WTC11 (cell line): ENCODE data around the gene PAPOLA. TPM values are rescaled to one million over a fixed set of nuclear protein-coding genes. Genes with fewer than 3 reads are reported as not detected.

Source experiments
- ATAC-seq: fragments of 200-7000 bp; cut with Tn5 transposase; 2 replicates; pipeline ENCODE4 v1.10.0; 2021; ENCODE audit warnings: mild to moderate bottlenecking, moderate library complexity
- CTCF ChIA-PET: fragments of 300-600 bp; sonication (Branson Sonifier 250); formaldehyde crosslinking; loops from one replicate; lab custom pipeline; 2021; ENCODE audit warnings: antibody characterized with exemption; lab: Charles Lee
- POLR2A ChIA-PET: fragments of 350-600 bp; sonication (Branson Sonifier 250); formaldehyde crosslinking; loops from one replicate; lab custom pipeline; 2021; ENCODE audit warnings: antibody characterized with exemption; lab: Charles Lee
- DNase-seq: peaks from one replicate; pipeline ENCODE4 v3.0.0; 2021; ENCODE audit warnings: low spot score
- H3K27ac Mint-ChIP-seq: 2 replicates; pipeline ENCODE4 v1.8.0; 2021; ENCODE audit warnings: mixed read lengths
- H3K27me3 Mint-ChIP-seq: 2 replicates; pipeline ENCODE4 v1.8.0; 2021; ENCODE audit warnings: low read depth, mild to moderate bottlenecking, moderate library complexity, mixed read lengths
- H3K36me3 Mint-ChIP-seq: 2 replicates; pipeline ENCODE4 v1.8.0; 2021; ENCODE audit warnings: mixed read lengths
- H3K4me1 Mint-ChIP-seq: 2 replicates; pipeline ENCODE4 v1.8.0; 2022; ENCODE audit warnings: mixed read lengths
- H3K4me3 Mint-ChIP-seq: 2 replicates; pipeline ENCODE4 v1.8.0; 2021; ENCODE audit warnings: mild to moderate bottlenecking, moderate library complexity, mixed read lengths
- H3K9me3 Mint-ChIP-seq: 2 replicates; pipeline ENCODE4 v1.8.0; 2021; ENCODE audit warnings: mixed read lengths
- ATF1 ChIP-seq: sonication (generic); formaldehyde crosslinking; IDR thresholded peaks from 2 replicates; pipeline ENCODE4 v1.8.1; 2023; ENCODE audit warnings: mild to moderate bottlenecking, moderate library complexity, missing genetic modification reagents
- CREM ChIP-seq: sonication (generic); formaldehyde crosslinking; IDR thresholded peaks from 2 replicates; pipeline ENCODE4 v1.8.1; 2022; ENCODE audit warnings: mild to moderate bottlenecking, missing genetic modification reagents, moderate library complexity
- CTCF ChIP-seq: fragments of 200-600 bp; IDR thresholded peaks from 2 replicates; pipeline ENCODE4 v1.8.0; 2022; ENCODE audit warnings: antibody characterized with exemption
- E2F5 ChIP-seq: sonication (generic); formaldehyde crosslinking; IDR thresholded peaks from 2 replicates; pipeline ENCODE4 v1.8.1; 2022; ENCODE audit warnings: mild to moderate bottlenecking, moderate library complexity, missing genetic modification reagents
- EMX1 ChIP-seq: fragments of 250-450 bp; sonication (Bioruptor Pico); IDR thresholded peaks from 2 replicates; pipeline ENCODE4 v1.8.0; 2021; ENCODE audit warnings: mild to moderate bottlenecking
- ERG ChIP-seq: fragments of 250-450 bp; sonication (Bioruptor Pico); IDR thresholded peaks from 2 replicates; pipeline ENCODE4 v1.8.0; 2021; ENCODE audit warnings: mild to moderate bottlenecking
- ETV6 ChIP-seq: sonication (generic); formaldehyde crosslinking; IDR thresholded peaks from 2 replicates; pipeline ENCODE4 v1.8.1; 2022; ENCODE audit warnings: mild to moderate bottlenecking, missing genetic modification reagents
- FOXP1 ChIP-seq: sonication (generic); formaldehyde crosslinking; IDR thresholded peaks from 2 replicates; pipeline ENCODE4 v1.8.0; 2022; ENCODE audit warnings: missing genetic modification reagents, mild to moderate bottlenecking, moderate library complexity, borderline replicate concordance
- FOXP4 ChIP-seq: sonication (generic); formaldehyde crosslinking; IDR thresholded peaks from 2 replicates; pipeline ENCODE4 v1.8.0; 2022; ENCODE audit warnings: mild to moderate bottlenecking, missing genetic modification reagents
- GRHL2 ChIP-seq: fragments of 250-450 bp; sonication (Bioruptor Pico); IDR thresholded peaks from 2 replicates; pipeline ENCODE4 v1.8.0; 2022; ENCODE audit warnings: mild to moderate bottlenecking, moderate library complexity; ENCODE audit not compliant: insufficient replicate concordance, severe bottlenecking
- NFE2L1 ChIP-seq: sonication (generic); formaldehyde crosslinking; IDR thresholded peaks from 2 replicates; pipeline ENCODE4 v1.8.1; 2023; ENCODE audit warnings: missing genetic modification reagents
- RORB ChIP-seq: fragments of 250-450 bp; sonication (Bioruptor Pico); IDR thresholded peaks from 2 replicates; pipeline ENCODE4 v1.9.0; 2021; ENCODE audit warnings: mild to moderate bottlenecking
- SMAD3 ChIP-seq: sonication (generic); formaldehyde crosslinking; IDR thresholded peaks from 2 replicates; pipeline ENCODE4 v1.8.0; 2022; ENCODE audit warnings: missing genetic modification reagents, mild to moderate bottlenecking, borderline replicate concordance
- SP1 ChIP-seq: sonication (generic); formaldehyde crosslinking; conservative IDR thresholded peaks from 2 replicates; pipeline ENCODE4 v1.8.1; 2022; ENCODE audit warnings: missing genetic modification reagents
- TEAD4 ChIP-seq: sonication (generic); formaldehyde crosslinking; IDR thresholded peaks from 2 replicates; pipeline ENCODE4 v1.8.0; 2022; ENCODE audit warnings: mild to moderate bottlenecking, missing genetic modification reagents
- ZNF232 ChIP-seq: sonication (generic); formaldehyde crosslinking; IDR thresholded peaks from 2 replicates; pipeline ENCODE4 v1.8.0; 2022; ENCODE audit warnings: mild to moderate bottlenecking, missing genetic modification reagents
- ZNF263 ChIP-seq: sonication (generic); formaldehyde crosslinking; IDR thresholded peaks from 2 replicates; pipeline ENCODE4 v1.8.1; 2022; ENCODE audit warnings: low read depth, mild to moderate bottlenecking, moderate library complexity, missing genetic modification reagents
- ZNF317 ChIP-seq: sonication (generic); formaldehyde crosslinking; IDR thresholded peaks from 2 replicates; pipeline ENCODE4 v1.8.1; 2023; ENCODE audit warnings: low read depth, mild to moderate bottlenecking, moderate library complexity, missing genetic modification reagents, borderline replicate concordance
- ZNF425 ChIP-seq: fragments of 250-450 bp; sonication (Bioruptor Pico); conservative IDR thresholded peaks from 2 replicates; pipeline ENCODE4 v1.9.0; 2021; ENCODE audit warnings: mild to moderate bottlenecking
- ZNF512 ChIP-seq: sonication (generic); formaldehyde crosslinking; IDR thresholded peaks from 2 replicates; pipeline ENCODE4 v1.8.1; 2022; ENCODE audit warnings: missing genetic modification reagents, borderline replicate concordance
- total RNA-seq: library from RNA; stranded (reverse); gene quantifications from 3 replicates; pipeline ENCODE4 v1.2.3, GENCODE V29; 2021

The PAPOLA gene
- total RNA-seq, 1 experiment from 2014 or later: 210 TPM

- TF ChIP-seq FOXP4 (CRISPR knock-in tag) (no peak), SP1 (CRISPR knock-in tag) (no peak; the same call in 1 of the 2 replicates), SMAD3 (CRISPR knock-in tag) (no peak), ETV6 (CRISPR knock-in tag) (0 out of 2 replicates have a peak, but pooled peaks have one; percentile 49), ZNF263 (no peak), E2F5 (CRISPR knock-in tag) (no peak; the same call in 1 of the 2 replicates), TEAD4 (CRISPR knock-in tag) (no peak), CREM (no peak), CTCF (peak; percentile 49; the same call in 1 of the 2 replicates), EMX1 (CRISPR knock-in tag) (no peak), ZNF512 (CRISPR knock-in tag) (no peak), ZNF317 (CRISPR knock-in tag) (no peak)
Observed at GRCh38 chr14:96584199-96584906, 82.2 kb downstream of the PAPOLA start (continued).

GRCh38 chr14:96584907-96585671, 82.9 kb downstream of the PAPOLA start:
- DNase-seq (no peak), ATAC-seq (no peak)
- POLR2A ChIA-PET: no interaction called here
- CTCF ChIA-PET: interaction anchor here (0.6 to 6.5 kb wide), 9 partner anchors 40 to 521 kb away, joined by 3 to 57 read pairs (median 3); no protein-coding TSS in a partner anchor
- no peak overlapping the region for H3K4me3 Mint-ChIP-seq
- no peak overlapping the region for H3K27ac Mint-ChIP-seq
- H3K27me3 Mint-ChIP-seq: no peaks in the 10 kb centered on the region
- H3K4me1 Mint-ChIP-seq: peaks cover 46% of the 10 kb centered on the region
- no peaks in the 10 kb centered on the region for H3K9me3 Mint-ChIP-seq
- H3K36me3 Mint-ChIP-seq: no peaks in the 10 kb centered on the region
- TF ChIP-seq RORB (CRISPR knock-in tag) (no peak), GRHL2 (no peak), ZNF425 (CRISPR knock-in tag) (no peak), NFE2L1 (CRISPR knock-in tag) (no peak), ATF1 (CRISPR knock-in tag) (no peak), FOXP1 (CRISPR knock-in tag) (no peak), ERG (CRISPR knock-in tag) (no peak), ZNF232 (CRISPR knock-in tag) (no peak), ZNF512 (CRISPR knock-in tag) (no peak)
